Measurements from ENCODE around the gene BCL2L13. TPM values are rescaled to one million over a fixed set of nuclear protein-coding genes. Genes with fewer than 3 reads are reported as not detected.
"Not testable (repeated sequence)": the region's sequence is repeated elsewhere in the genome, so short reads cannot be mapped to it uniquely, and the experiment has no call there.

The BCL2L13 gene
- total RNA-seq, 1 donor from 2014 or later: 40.8 TPM

DNA sequence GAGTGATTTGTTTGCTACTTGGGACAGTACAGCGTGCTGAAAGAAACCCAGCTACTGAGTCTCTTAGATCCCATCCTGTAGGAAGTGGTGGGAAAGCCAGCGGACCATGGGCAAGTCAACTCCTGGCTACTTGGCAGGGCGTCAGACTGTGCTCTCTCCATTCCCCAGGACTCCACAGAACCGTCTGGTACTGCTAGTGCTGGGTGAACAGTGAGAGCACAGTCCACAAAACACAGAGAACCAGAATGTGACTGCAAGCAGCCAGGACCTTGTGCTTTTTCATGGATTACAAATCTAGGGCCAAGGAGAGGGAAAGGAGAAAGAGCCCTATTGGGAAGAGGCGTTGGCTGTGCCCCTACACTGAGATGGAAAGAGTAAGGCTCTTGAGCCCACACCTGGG, 125.5 kb downstream of the BCL2L13 start:
- no peaks in the 10 kb centered on the region for H3K4me1 ChIP-seq
- no peak overlapping the region for H3K4me3 ChIP-seq
- H3K27me3 ChIP-seq: no peaks in the 10 kb centered on the region
- no peaks in the 10 kb centered on the region for H3K9me3 ChIP-seq
- no peak for DNase-seq
- H3K27ac ChIP-seq: no peak overlapping the region
- TF ChIP-seq, protein P1, sequence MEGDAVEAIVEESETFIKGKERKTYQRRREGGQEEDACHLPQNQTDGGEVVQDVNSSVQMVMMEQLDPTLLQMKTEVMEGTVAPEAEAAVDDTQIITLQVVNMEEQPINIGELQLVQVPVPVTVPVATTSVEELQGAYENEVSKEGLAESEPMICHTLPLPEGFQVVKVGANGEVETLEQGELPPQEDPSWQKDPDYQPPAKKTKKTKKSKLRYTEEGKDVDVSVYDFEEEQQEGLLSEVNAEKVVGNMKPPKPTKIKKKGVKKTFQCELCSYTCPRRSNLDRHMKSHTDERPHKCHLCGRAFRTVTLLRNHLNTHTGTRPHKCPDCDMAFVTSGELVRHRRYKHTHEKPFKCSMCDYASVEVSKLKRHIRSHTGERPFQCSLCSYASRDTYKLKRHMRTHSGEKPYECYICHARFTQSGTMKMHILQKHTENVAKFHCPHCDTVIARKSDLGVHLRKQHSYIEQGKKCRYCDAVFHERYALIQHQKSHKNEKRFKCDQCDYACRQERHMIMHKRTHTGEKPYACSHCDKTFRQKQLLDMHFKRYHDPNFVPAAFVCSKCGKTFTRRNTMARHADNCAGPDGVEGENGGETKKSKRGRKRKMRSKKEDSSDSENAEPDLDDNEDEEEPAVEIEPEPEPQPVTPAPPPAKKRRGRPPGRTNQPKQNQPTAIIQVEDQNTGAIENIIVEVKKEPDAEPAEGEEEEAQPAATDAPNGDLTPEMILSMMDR (IDR thresholded peaks at IDR 0.05): no peak
- intact Hi-C loops (cut with DNase I): no loop called here
- ATAC-seq: no peak
- H3K36me3 ChIP-seq: no peaks in the 10 kb centered on the region

GRCh38 chr22:17764852-17765251, 126.3 kb downstream of the BCL2L13 start:
- H3K9me3 ChIP-seq; DNase-seq; H3K36me3 ChIP-seq; H3K4me3 ChIP-seq; H3K4me1 ChIP-seq; intact Hi-C loops (cut with DNase I); H3K27me3 ChIP-seq; ATAC-seq; H3K27ac ChIP-seq: not testable (repeated sequence)

DNA sequence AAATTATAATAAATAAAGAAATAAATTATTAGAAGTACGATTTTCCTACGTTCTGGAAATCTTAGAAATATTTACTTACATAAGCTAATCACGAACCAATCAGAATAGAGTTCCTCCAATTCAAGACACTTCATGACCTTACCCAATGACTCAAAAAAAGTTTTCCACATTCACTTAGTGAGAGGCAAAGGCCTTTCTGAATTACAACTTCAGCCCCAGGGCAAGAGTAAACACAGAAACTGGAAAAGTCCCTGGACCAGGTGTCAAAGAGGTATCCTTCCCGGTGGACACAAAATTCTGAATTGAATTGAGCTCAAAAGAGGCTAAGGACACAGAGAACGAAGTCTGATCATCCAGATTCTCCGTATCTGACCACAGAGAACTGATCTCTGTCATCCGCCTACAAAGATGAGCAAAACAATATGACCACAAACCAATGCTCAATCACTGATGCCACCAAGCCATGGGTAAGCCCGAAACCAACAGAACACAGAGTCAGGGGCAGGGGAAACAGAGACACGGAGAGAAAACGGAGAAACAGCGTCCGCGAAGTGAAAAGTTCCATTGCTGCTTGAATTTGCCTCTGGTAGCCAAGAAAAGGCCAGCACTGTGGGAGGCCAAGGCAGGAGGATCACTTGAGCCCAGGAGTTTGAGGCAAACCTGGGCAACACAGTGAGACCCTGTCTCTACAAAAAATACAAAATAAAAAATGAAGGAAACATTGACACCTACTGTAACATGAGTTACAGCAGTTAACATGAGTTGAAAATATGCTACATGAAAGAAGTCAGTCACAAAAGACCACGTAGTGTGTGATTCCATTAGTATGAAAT, 128.9 kb downstream of the BCL2L13 start:
- DNase-seq (no peak), ATAC-seq (no peak)
- intact Hi-C loops (cut with DNase I): no loop called here
- H3K9me3 ChIP-seq: no peaks in the 10 kb centered on the region
- no peaks in the 10 kb centered on the region for H3K27me3 ChIP-seq
- TF ChIP-seq, protein P1 (IDR thresholded peaks at IDR 0.05): no peak
- no peak overlapping the region for H3K27ac ChIP-seq
- no peaks in the 10 kb centered on the region for H3K36me3 ChIP-seq
- peaks cover 14% of the 10 kb centered on the region for H3K4me1 ChIP-seq
- H3K4me3 ChIP-seq: no peak overlapping the region

DNA sequence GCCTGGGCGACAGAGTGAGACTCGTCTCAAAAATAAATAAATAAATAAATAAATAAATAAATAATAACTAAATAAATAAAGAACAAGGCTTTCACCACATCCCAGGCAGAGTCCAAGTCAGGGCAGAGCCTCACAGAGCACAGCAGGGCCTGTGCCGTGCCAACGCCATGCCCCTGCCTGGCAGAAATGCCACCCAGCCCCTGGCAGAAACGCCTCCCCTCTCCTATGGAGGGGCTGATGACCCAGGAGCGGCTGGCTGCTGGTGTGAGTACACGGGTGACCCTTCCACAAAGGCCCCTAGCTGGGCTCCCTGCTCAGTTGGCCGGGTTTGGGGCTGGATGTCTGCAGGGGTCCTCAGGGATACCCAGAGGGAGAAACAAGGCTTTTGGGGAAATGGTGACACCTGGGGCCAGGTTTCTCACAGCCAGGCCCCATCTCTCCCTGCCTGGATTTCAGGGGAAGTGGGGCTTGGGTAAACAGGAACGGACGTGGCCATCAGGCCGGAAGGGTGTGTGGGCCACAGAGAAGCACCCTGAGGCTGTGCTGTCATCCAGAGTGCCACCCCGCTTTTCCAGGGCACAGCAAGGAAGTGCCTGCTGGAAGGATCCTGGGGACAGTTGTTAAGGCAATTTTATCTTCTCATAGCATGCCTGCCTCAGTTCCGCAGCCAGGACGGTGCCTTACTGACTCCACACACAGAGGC, 130.6 kb downstream of the BCL2L13 start:
- Histone ChIP-seq H3K4me3 (no peak overlapping the region), H3K36me3 (no peaks in the 10 kb centered on the region), H3K27ac (no peak overlapping the region), H3K9me3 (no peaks in the 10 kb centered on the region), H3K4me1 (peaks cover 26% of the 10 kb centered on the region), H3K27me3 (no peaks in the 10 kb centered on the region)
- DNase-seq (peak; percentile 71), ATAC-seq (peak; percentile 50)
- intact Hi-C loops (cut with DNase I): no loop called here
- TF ChIP-seq, protein P1 (IDR thresholded peaks at IDR 0.05): no peak

DNA sequence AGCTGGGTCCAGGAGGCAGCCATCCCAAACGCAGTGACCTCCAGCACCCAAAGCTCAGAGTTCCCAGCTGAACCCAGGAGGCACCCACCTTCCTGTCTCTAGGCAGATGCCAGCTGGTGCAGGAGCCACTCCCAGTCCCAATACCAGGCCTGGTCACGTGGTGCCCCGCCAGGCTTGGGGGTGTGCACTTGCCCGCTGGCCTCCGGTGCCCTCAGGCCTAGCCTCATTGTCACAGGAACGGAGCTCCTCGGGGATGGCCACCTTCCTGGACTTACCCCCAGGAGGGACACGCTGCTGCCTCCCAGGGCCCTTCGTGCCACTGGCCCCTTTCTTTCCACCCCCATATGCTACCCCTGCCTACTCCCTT, 131.1 kb downstream of the BCL2L13 start:
- H3K4me1 ChIP-seq: peaks cover 26% of the 10 kb centered on the region
- intact Hi-C loops (cut with DNase I): no loop called here
- no peaks in the 10 kb centered on the region for H3K36me3 ChIP-seq
- H3K9me3 ChIP-seq: no peaks in the 10 kb centered on the region
- TF ChIP-seq, protein P1 (IDR thresholded peaks at IDR 0.05): no peak
- no peaks in the 10 kb centered on the region for H3K27me3 ChIP-seq
- DNase-seq (no peak), ATAC-seq (no peak)
- H3K27ac ChIP-seq: no peak overlapping the region
- H3K4me3 ChIP-seq: no peak overlapping the region

Measured in upper lobe of right lung (tissue), 1 donor.